Type B pancreatic cell (in vitro differentiated cells): ENCODE results near the gene NYAP2. TPM values are rescaled to one million over a fixed set of nuclear protein-coding genes. Genes with fewer than 3 reads are reported as not detected.

Experiments
- DNase-seq: peaks from one replicate; pipeline ENCODE4 v3.0.0; 2021; ENCODE audit warnings: mixed read lengths; ENCODE audit not compliant: unreplicated experiment; ENCODE audit errors: extremely low spot score
- H3K27ac Mint-ChIP-seq: 2 replicates; pipeline ENCODE4 v1.8.0; 2021; ENCODE audit warnings: mild to moderate bottlenecking, mixed read lengths
- H3K27me3 Mint-ChIP-seq: 2 replicates; pipeline ENCODE4 v1.8.0; 2021; ENCODE audit warnings: mixed read lengths
- H3K36me3 Mint-ChIP-seq: 2 replicates; pipeline ENCODE4 v1.8.0; 2021; ENCODE audit warnings: mixed read lengths
- H3K4me1 Mint-ChIP-seq: one replicate; pipeline ENCODE4 v1.8.0; 2021; ENCODE audit warnings: mixed read lengths; ENCODE audit not compliant: unreplicated experiment
- H3K4me3 Mint-ChIP-seq: 2 replicates; pipeline ENCODE4 v1.8.0; 2021; ENCODE audit warnings: mild to moderate bottlenecking, mixed read lengths
- H3K9me3 Mint-ChIP-seq: 2 replicates; pipeline ENCODE4 v1.8.0; 2021; ENCODE audit warnings: mixed read lengths
- CTCF ChIP-seq: fragments of 200-600 bp; sonication (generic); conservative IDR thresholded peaks from 2 replicates; pipeline ENCODE4 v1.5.0; 2021; ENCODE audit warnings: antibody characterized with exemption, mild to moderate bottlenecking
- total RNA-seq: library from RNA; stranded (reverse); gene quantifications from 2 replicates; pipeline ENCODE4 v1.2.1, GENCODE V29; 2021; ENCODE audit warnings: low replicate concordance

The NYAP2 gene
- total RNA-seq, 1 donor from 2014 or later: 0.46 TPM

DNA sequence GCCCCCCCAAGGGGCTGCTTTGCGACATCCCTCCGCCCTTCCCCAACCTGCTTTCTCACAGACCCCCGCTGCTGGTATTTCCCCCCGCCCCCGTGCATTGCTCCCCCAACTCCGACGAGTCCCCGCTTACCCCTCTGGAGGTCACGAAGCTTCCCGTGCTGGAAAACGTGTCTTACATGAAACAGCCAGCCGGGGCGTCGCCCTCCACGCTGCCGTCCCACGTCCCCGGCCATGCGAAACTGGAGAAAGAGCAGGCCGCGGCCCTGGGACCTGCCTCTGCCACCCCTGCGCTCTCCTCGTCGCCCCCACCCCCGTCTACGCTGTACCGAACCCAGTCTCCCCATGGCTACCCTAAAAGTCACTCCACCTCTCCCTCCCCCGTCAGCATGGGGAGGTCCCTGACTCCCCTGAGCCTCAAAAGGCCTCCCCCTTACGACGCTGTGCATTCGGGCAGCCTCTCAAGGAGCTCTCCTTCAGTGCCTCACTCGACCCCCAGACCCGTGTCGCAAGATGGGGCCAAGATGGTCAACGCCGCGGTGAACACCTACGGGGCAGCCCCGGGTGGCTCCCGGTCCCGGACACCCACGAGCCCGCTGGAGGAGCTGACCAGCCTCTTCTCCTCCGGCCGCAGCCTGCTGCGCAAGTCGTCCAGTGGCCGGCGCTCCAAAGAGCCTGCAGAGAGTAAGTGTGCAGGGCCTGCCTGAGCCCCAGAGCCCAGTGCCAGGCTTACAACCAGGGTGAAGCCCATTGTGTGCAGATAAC, 183.0 kb downstream of the NYAP2 start:
- no peak for TF ChIP-seq CTCF
- Mint-ChIP-seq H3K4me3 (no peak overlapping the region), H3K27ac (no peak overlapping the region), H3K27me3 (no peaks in the 10 kb centered on the region), H3K36me3 (no peaks in the 10 kb centered on the region), H3K9me3 (no peaks in the 10 kb centered on the region), H3K4me1 (no peaks in the 10 kb centered on the region)
- DNase-seq: no peak

DNA sequence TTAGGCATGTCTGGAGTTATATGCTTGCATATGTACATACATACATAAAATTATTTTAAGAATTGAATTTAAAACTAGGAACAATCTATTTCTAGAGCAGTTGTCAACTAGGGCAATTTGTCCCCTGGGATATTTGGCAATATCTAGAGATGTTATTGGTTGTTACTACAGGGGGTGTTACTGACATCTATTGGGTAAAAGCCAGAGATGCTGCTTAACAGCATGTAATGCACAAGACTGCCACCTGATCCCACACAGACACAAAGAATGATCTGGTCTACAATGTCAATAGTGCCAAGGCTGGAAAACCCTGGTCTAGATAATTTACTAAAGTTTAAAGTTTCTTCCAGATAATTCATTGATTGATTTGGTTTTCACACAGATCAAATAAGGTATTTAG, 185.3 kb downstream of the NYAP2 start:
- Mint-ChIP-seq H3K27me3 (no peaks in the 10 kb centered on the region), H3K4me1 (no peaks in the 10 kb centered on the region), H3K4me3 (no peak overlapping the region), H3K36me3 (no peaks in the 10 kb centered on the region), H3K27ac (no peak overlapping the region), H3K9me3 (no peaks in the 10 kb centered on the region)
- peak; percentile 22 for TF ChIP-seq CTCF
- no peak for DNase-seq

DNA sequence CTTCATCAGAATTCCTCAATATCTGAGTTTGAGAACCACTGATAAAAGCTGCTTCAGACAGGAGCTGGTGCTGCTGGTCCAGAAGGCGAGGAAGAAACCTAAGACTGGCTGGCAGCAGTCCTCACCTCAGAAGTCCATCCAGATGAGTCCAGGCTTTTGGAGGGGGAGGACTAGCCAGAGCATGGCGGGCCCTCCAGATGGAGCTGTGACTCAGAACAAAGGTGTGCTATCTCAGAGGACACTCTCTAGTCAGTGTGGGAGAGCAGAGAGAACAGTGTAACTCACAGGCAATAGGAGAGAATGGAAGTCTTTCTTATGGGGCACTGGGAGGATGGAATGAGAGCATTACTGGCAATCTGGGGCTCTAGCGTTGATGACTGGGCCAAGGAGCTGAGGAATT, 191.4 kb downstream of the NYAP2 start:
- Mint-ChIP-seq H3K9me3 (no peaks in the 10 kb centered on the region), H3K4me1 (no peaks in the 10 kb centered on the region), H3K36me3 (no peaks in the 10 kb centered on the region), H3K27ac (no peak overlapping the region), H3K27me3 (no peaks in the 10 kb centered on the region), H3K4me3 (no peak overlapping the region)
- DNase-seq: no peak
- TF ChIP-seq CTCF: no peak

GRCh38 chr2:225597911-225598310, 198.4 kb downstream of the NYAP2 start:
- peaks cover 6% of the 10 kb centered on the region for H3K9me3 Mint-ChIP-seq
- H3K27me3 Mint-ChIP-seq: no peaks in the 10 kb centered on the region
- no peak overlapping the region for H3K27ac Mint-ChIP-seq
- no peak for DNase-seq
- H3K4me1 Mint-ChIP-seq: no peaks in the 10 kb centered on the region
- no peak for TF ChIP-seq CTCF
- no peak overlapping the region for H3K4me3 Mint-ChIP-seq
- no peaks in the 10 kb centered on the region for H3K36me3 Mint-ChIP-seq

DNA sequence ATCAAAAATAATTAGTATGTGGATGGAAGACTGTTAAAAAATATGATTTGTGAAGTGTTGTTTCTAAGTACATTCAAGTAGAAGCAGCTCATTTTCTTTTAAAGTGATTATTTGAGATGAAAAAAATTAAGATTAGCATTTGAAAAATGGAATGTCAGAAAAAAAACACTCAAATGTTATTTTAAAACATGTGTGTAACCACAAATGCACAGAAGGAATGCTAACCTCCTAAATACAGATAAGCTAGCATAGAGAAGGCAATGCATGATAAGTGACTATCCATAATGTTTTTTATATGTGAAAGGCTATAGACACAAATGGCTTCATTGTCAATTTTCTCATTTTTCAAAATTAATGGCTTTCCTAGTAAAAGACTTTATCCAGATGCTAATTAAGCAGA, 198.9 kb downstream of the NYAP2 start:
- Mint-ChIP-seq H3K27me3 (no peaks in the 10 kb centered on the region), H3K27ac (no peak overlapping the region), H3K4me3 (no peak overlapping the region), H3K4me1 (no peaks in the 10 kb centered on the region), H3K9me3 (peaks cover 6% of the 10 kb centered on the region), H3K36me3 (no peaks in the 10 kb centered on the region)
- TF ChIP-seq CTCF: no peak
- no peak for DNase-seq

DNA sequence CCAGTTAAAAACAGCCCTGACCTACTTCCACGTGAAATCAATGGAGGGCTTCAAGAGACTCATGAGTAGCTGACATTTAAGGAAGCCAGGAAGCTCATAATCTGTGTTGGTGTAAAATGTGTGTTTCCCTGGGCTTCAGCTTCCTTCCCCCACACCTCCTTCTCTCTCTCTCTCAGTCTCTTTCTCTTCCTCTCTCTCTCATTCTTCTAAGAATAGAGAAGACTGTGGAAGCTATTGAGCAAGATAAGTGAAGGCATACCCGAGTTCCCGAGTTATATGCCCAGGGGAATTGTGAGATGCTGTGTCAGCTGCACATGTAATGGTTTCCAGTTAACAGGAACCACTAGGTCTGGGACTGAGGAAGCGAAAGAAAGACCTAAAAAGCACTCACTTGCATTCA, 199.4 kb downstream of the NYAP2 start:
- no peaks in the 10 kb centered on the region for H3K27me3 Mint-ChIP-seq
- TF ChIP-seq CTCF: no peak
- no peak for DNase-seq
- H3K9me3 Mint-ChIP-seq: peaks cover 6% of the 10 kb centered on the region
- no peak overlapping the region for H3K4me3 Mint-ChIP-seq
- no peak overlapping the region for H3K27ac Mint-ChIP-seq
- no peaks in the 10 kb centered on the region for H3K36me3 Mint-ChIP-seq
- H3K4me1 Mint-ChIP-seq: no peaks in the 10 kb centered on the region
